Regular cardiac myocyte (primary cell): ENCODE measurements around the gene RPL23. TPM values are rescaled to one million over a fixed set of nuclear protein-coding genes. Genes with fewer than 3 reads are reported as not detected.

Source experiments
- total RNA-seq: library from RNA; depleted of rRNA; stranded (reverse); fragments of >200 nt; gene quantifications from 2 replicates; pipeline ENCODE4 v1.2.3, GENCODE V29; 2014

RPL23 gene
- total RNA-seq = 1,598 and 1,625 TPM in 2 replicates

GRCh38 chr17:38853292-38854219 lies at the start of gene RPL23:
Gene RPL23, minus strand, starts transcription at chr17:38853721. Its CDS starts 11 bp downstream, at chr17:38853710.

GRCh38 chr17:38869526-38870258 lies 16.2 kb upstream of the RPL23 start, which contains the start of gene LASP1:
Gene LASP1, plus strand, starts transcription at chr17:38870058. Its CDS starts 132 bp downstream, at chr17:38870190.

GRCh38 chr17:38824899-38825761 lies 28.4 kb downstream of the RPL23 start, which contains the start of gene CWC25:
Gene CWC25, minus strand, starts transcription at chr17:38825321. Its CDS starts 138 bp downstream, at chr17:38825183.

GRCh38 chr17:38799501-38800236 lies 53.9 kb downstream of the RPL23 start, which contains the start of gene PIP4K2B:
Gene PIP4K2B, minus strand, starts transcription at chr17:38799556. Its CDS starts 132 bp downstream, at chr17:38799424.

Other genes with a start within 250 kb of the RPL23 start
- gene SRCIN1, start 247.8 kb downstream of the RPL23 start, total RNA-seq = under 0.01 TPM in 1 of 2 replicates, not detected in the other
- gene EPOP, start 178.8 kb downstream of the RPL23 start, total RNA-seq = 1.1 and 1.5 TPM in 2 replicates
- gene MLLT6, start 148.4 kb downstream of the RPL23 start, total RNA-seq = 15.7 and 25.4 TPM in 2 replicates
- 3.9 and 11.1 TPM in 2 replicates for gene CISD3, start 123.4 kb downstream of the RPL23 start, total RNA-seq
- 1.7 and 1.9 TPM in 2 replicates for gene PCGF2, start 105.4 kb downstream of the RPL23 start, total RNA-seq
- 157 and 293 TPM in 2 replicates for gene PSMB3, start 101.0 kb downstream of the RPL23 start, total RNA-seq
- gene PIP4K2B, start 54.2 kb downstream of the RPL23 start, total RNA-seq = 68.8 and 87.6 TPM in 2 replicates
- 6.8 and 9.6 TPM in 2 replicates for gene CWC25, start 28.4 kb downstream of the RPL23 start, total RNA-seq
- gene LASP1, start 16.3 kb upstream of the RPL23 start, total RNA-seq = 138 and 228 TPM in 2 replicates
- gene FBXO47, start 113.7 kb upstream of the RPL23 start, total RNA-seq = not detected in 2 replicates